HG02678 (cell line): Measurements from ENCODE around the gene CELSR1.

Source experiments
- ATAC-seq: cut with Tn5 transposase; IDR thresholded peaks from one replicate; pipeline ENCODE4 v1.9.1; 2021; ENCODE audit warnings: mild to moderate bottlenecking, moderate library complexity; ENCODE audit not compliant: unreplicated experiment

Gene CELSR1

GRCh38 chr22:46354993-46355305 lies 182.5 kb downstream of the CELSR1 start:
- no peak for ATAC-seq

GRCh38 chr22:46354176-46354992 lies 183.0 kb downstream of the CELSR1 start:
- no peak for ATAC-seq

- no peak for ATAC-seq
Measured at GRCh38 chr22:46353483-46354105, 183.8 kb downstream of the CELSR1 start.

- ATAC-seq: no peak
Measured at GRCh38 chr22:46352691-46353386, 184.6 kb downstream of the CELSR1 start.

- ATAC-seq: no peak
Measured at GRCh38 chr22:46352276-46352675, 185.1 kb downstream of the CELSR1 start.

GRCh38 chr22:46351767-46352166 lies 185.7 kb downstream of the CELSR1 start:
- no peak for ATAC-seq

GRCh38 chr22:46351131-46351735 lies 186.2 kb downstream of the CELSR1 start:
- no peak for ATAC-seq

- no peak for ATAC-seq
Measured at GRCh38 chr22:46350646-46351045, 186.8 kb downstream of the CELSR1 start.

- no peak for ATAC-seq
Measured at GRCh38 chr22:46350121-46350520, 187.3 kb downstream of the CELSR1 start.

GRCh38 chr22:46349681-46350080 lies 187.7 kb downstream of the CELSR1 start:
- ATAC-seq: no peak

GRCh38 chr22:46349238-46349637 lies 188.2 kb downstream of the CELSR1 start:
- ATAC-seq: no peak

GRCh38 chr22:46348099-46348695 lies 189.2 kb downstream of the CELSR1 start:
- ATAC-seq: no peak

GRCh38 chr22:46347646-46348045 lies 189.8 kb downstream of the CELSR1 start:
- ATAC-seq: no peak

GRCh38 chr22:46346680-46347405 lies 190.6 kb downstream of the CELSR1 start:
- ATAC-seq: no peak

GRCh38 chr22:46340676-46341075 lies 196.7 kb downstream of the CELSR1 start:
- no peak for ATAC-seq

GRCh38 chr22:46339956-46340355 lies 197.5 kb downstream of the CELSR1 start:
- no peak for ATAC-seq

GRCh38 chr22:46338636-46339035 lies 198.8 kb downstream of the CELSR1 start:
- no peak for ATAC-seq

- ATAC-seq: no peak
Measured at GRCh38 chr22:46337870-46338269, 199.6 kb downstream of the CELSR1 start.

- ATAC-seq: peak; percentile 15
Measured at GRCh38 chr22:46336119-46337078, 201.0 kb downstream of the CELSR1 start.
